Measurements from ENCODE around the gene NHSL2. TPM values are rescaled to one million over a fixed set of nuclear protein-coding genes. Genes with fewer than 3 reads are reported as not detected.

The NHSL2 gene
- polyA plus RNA-seq, 3 donors: 16.6 to 39.8 (median 22.8) TPM

DNA sequence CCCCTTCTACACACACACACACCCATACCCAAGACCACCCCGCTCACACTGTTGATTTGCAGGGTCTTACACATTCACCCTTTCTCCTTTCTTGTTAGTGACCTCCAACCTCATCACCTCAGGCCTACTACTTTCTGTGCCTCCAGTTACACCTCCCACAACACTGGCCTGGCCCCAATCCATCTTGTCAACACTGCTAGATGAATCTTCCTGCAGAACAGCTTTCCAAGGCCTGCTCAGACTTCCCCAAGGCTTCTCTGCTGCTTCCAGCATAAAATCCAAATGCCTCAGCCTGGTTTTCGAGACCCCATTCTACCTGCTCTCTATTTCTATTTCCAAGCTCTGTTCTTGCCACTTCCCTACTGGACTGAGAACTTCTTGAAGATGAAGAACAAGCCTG lies 79.9 kb downstream of the NHSL2 start:
- no peaks in the 10 kb centered on the region for H3K79me2 ChIP-seq (ENCODE audit: insufficient read depth, low read length)
- DNase-seq: no peak
- peaks cover 0 to 5% (median 0%) of the 10 kb centered on the region in 7 donors for H3K9me3 Mint-ChIP-seq
- TF ChIP-seq, protein P1, sequence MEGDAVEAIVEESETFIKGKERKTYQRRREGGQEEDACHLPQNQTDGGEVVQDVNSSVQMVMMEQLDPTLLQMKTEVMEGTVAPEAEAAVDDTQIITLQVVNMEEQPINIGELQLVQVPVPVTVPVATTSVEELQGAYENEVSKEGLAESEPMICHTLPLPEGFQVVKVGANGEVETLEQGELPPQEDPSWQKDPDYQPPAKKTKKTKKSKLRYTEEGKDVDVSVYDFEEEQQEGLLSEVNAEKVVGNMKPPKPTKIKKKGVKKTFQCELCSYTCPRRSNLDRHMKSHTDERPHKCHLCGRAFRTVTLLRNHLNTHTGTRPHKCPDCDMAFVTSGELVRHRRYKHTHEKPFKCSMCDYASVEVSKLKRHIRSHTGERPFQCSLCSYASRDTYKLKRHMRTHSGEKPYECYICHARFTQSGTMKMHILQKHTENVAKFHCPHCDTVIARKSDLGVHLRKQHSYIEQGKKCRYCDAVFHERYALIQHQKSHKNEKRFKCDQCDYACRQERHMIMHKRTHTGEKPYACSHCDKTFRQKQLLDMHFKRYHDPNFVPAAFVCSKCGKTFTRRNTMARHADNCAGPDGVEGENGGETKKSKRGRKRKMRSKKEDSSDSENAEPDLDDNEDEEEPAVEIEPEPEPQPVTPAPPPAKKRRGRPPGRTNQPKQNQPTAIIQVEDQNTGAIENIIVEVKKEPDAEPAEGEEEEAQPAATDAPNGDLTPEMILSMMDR (IDR thresholded peaks at IDR 0.05): no peak
- no peak overlapping the region for H3K9ac ChIP-seq (ENCODE audit: insufficient read depth, low read length, poor library complexity, severe bottlenecking)
- no peak overlapping the region for H3K27ac ChIP-seq (ENCODE audit: low read depth in 1 of 2, low read length in 2 of 2)
- H2AFZ ChIP-seq (ENCODE audit: insufficient read depth, low read depth, low read length, poor library complexity, severe bottlenecking): no peak overlapping the region
- no peaks in the 10 kb centered on the region for H3K36me3 Mint-ChIP-seq
- no peak overlapping the region for H3K4me2 ChIP-seq (replicated peaks; ENCODE audit: extremely low read depth, low read length, poor library complexity, severe bottlenecking)
- intact Hi-C loops (cut with micrococcal nuclease): no loop called here
- no peaks in the 10 kb centered on the region for H4K20me1 ChIP-seq (ENCODE audit: insufficient read depth, low read length)
- WGBS (ENCODE audit: insufficient coverage): no CpG with 5 or more reads among the region's 2 CpGs
- H3K36me3 ChIP-seq (replicated peaks in 1 of 2; ENCODE audit: control insufficient read depth in 1 of 2, insufficient read depth in 2 of 2, low read length in 2 of 2): no peaks in the 10 kb centered on the region
- H3K27ac Mint-ChIP-seq: no peak overlapping the region
- no peak overlapping the region for H3K4me3 Mint-ChIP-seq
- no peak overlapping the region for H3K4me3 ChIP-seq (replicated peaks in 1 of 3; ENCODE audit: low read depth in 2 of 3, low read length in 3 of 3)
- H3K4me1 ChIP-seq (ENCODE audit: control insufficient read depth in 1 of 2, insufficient read depth in 2 of 2, low read length in 2 of 2): no peaks in the 10 kb centered on the region
- H3K9me3 ChIP-seq (replicated peaks in 1 of 2; ENCODE audit: control insufficient read depth in 1 of 2, insufficient read depth in 1 of 2, low read length in 2 of 2): no peaks in the 10 kb centered on the region
- H3K4me1 Mint-ChIP-seq: peaks cover 3% of the 10 kb centered on the region
- peaks cover 1 to 22% (median 3%) of the 10 kb centered on the region in 3 donors for H3K27me3 Mint-ChIP-seq (ENCODE audit: low read depth in 3 of 3)
- H3K27me3 ChIP-seq (ENCODE audit: control insufficient read depth in 2 of 2, insufficient read depth in 2 of 2, low read length in 2 of 2): no peaks in the 10 kb centered on the region

DNA sequence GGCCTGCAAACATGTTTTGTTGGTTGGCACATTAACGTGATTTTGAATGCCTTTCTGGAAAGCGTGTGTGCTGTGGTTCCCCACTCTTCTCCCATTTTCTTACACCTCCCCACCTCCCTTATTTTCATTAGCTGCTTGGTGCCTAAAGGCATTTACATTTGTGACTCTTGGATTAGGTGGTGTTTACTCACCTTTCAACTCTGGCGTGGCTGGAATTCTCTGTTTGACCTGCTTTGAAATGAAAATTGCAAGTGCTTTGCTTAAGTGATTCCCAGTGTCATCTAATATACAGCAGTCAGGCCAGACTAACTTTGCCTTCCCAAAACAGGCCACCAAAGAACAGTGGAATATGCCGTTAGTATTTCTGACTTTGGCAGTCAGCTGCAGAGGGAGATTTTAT lies 80.5 kb downstream of the NHSL2 start:
- Mint-ChIP-seq H3K27me3 (ENCODE audit: low read depth in 3 of 3) (peaks cover 1 to 22% (median 3%) of the 10 kb centered on the region in 3 donors), H3K36me3 (no peaks in the 10 kb centered on the region), H3K4me3 (no peak overlapping the region), H3K27ac (no peak overlapping the region), H3K9me3 (peaks cover 0 to 3% (median 0%) of the 10 kb centered on the region in 7 donors), H3K4me1 (peaks cover 3% of the 10 kb centered on the region)
- Histone ChIP-seq H3K4me2 (replicated peaks; ENCODE audit: extremely low read depth, low read length, poor library complexity, severe bottlenecking) (no peak overlapping the region), H2AFZ (ENCODE audit: insufficient read depth, low read depth, low read length, poor library complexity, severe bottlenecking) (no peak overlapping the region), H3K27ac (ENCODE audit: low read depth in 1 of 2, low read length in 2 of 2) (no peak overlapping the region), H3K27me3 (ENCODE audit: control insufficient read depth in 2 of 2, insufficient read depth in 2 of 2, low read length in 2 of 2) (no peaks in the 10 kb centered on the region), H3K79me2 (ENCODE audit: insufficient read depth, low read length) (no peaks in the 10 kb centered on the region), H3K9me3 (replicated peaks in 1 of 2; ENCODE audit: control insufficient read depth in 1 of 2, insufficient read depth in 1 of 2, low read length in 2 of 2) (no peaks in the 10 kb centered on the region), H3K36me3 (replicated peaks in 1 of 2; ENCODE audit: control insufficient read depth in 1 of 2, insufficient read depth in 2 of 2, low read length in 2 of 2) (no peaks in the 10 kb centered on the region), H4K20me1 (ENCODE audit: insufficient read depth, low read length) (no peaks in the 10 kb centered on the region), H3K9ac (ENCODE audit: insufficient read depth, low read length, poor library complexity, severe bottlenecking) (no peak overlapping the region), H3K4me1 (ENCODE audit: control insufficient read depth in 1 of 2, insufficient read depth in 2 of 2, low read length in 2 of 2) (no peaks in the 10 kb centered on the region), H3K4me3 (replicated peaks in 1 of 3; ENCODE audit: low read depth in 2 of 3, low read length in 3 of 3) (no peak overlapping the region)
- TF ChIP-seq, protein P1 (IDR thresholded peaks at IDR 0.05): no peak
- DNase-seq: no peak
- WGBS (ENCODE audit: insufficient coverage): no CpG with 5 or more reads among the region's 4 CpGs
- intact Hi-C loops (cut with micrococcal nuclease): no loop called here
